NCI-H2227 treated with DMSO at 0.1 percent for 48 hours (cell line): ENCODE results near the gene PCAT7.
A peak's percentile ranks its signal among the peaks of the same experiment; 100 is the strongest.

ENCODE experiments used
- DNase-seq: peaks from one replicate; lab custom pipeline; 2025; lab: John Stamatoyannopoulos, UW

The PCAT7 gene

DNA sequence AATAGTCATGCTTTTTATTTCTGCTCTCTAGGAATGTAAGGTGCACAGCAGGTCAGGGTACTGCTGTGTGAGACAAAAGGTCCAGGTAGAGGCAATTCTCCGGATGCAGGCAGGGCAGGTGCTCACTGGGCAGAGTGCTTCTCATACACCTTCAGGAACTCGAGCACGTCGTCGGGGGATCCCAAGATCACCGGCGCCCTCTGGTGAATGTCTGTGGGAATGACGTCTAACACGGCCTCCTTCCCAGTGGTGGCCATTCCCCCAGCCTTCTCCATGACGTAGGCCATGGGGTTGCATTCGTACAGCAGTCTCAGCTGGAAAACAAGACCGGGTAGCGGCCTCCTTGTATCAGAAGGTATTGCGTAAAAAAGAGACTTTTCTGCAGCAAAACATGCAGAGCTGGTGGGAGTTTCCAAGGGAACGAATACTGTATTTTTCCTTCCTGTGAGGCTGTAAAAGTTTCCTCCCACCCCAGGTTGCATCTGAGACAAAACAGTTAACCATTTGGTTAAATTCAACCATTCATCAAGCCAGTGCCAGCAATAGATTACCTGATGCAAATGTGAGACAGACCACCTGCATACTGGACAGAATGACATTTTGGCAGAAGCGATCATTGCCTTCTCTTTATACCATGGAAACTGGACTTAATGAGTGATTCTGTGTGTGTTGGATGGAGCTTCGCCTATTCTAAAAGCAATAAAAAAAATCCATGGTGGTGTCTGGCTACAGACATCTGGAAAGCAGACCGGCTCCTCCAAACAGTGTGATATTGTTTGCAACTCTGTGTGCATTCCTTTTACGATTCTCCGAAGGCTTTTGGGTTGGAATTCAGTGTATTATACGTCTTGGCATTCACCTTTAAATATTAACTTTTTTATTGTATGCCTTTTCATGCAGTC lies 48.6 kb downstream of the PCAT7 start:
- DNase-seq, result peak; percentile 75

DNA sequence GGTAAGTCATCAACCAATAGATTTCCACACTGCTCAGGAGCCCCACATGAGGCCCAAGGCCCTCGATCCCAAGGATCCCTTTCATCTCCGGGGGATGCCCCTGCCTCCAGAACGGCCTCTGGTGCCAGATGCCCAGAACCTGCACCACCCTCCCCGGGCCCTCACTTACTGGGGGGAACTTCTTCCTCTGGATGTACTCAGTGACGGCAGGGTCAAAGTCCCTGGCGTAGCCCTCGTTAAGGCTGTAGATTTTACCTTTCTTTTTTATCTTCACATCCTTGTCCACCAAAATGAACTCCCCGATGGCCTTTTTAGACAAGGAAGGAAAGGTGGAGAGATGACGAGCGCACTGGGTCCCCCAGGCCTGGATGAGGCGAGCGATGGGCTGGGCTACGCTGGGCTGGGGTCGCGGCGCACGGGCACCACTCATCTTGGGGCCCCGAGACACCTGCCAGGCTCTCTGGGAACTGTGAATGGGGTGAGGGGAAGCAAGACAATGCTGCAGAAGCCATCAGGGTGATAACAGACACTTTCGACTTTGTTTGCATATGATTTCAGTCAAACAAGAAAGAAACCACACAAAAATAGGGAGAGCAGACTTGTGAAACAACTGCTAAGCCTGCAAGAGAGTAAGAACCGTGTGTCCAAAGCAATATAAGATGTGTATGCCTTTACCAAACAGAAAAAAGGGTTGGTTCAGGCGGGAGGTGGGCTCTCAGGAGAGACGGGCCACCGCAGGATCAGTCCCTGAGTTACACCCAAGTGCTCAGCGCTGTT lies 52.0 kb downstream of the PCAT7 start:
- DNase-seq, result no peak

GRCh38 chr9:94607423-94607691 lies 52.5 kb downstream of the PCAT7 start:
- DNase-seq, result no peak

DNA sequence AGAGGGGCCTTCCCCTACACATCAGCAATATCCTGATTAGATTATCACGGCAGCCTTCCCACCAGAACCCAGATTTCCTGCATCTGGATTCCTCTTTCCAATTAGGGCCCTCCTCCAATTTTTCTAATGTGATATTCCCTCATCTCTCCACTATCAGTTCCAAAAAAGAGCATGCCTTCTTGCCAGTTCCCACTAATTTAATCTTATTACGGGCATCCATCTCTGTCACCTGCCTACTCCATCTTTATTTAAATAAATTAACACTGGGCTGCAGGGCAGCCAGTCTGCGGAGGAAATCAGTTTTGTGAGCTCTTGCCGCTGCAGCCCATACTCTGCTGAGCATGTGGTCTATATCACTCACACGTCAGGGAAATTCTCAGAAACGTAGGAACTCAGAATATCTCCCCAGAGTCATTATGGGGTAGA lies 55.3 kb downstream of the PCAT7 start:
- DNase-seq, result no peak

GRCh38 chr9:94611638-94612068 lies 56.8 kb downstream of the PCAT7 start:
- DNase-seq, result no peak

DNA sequence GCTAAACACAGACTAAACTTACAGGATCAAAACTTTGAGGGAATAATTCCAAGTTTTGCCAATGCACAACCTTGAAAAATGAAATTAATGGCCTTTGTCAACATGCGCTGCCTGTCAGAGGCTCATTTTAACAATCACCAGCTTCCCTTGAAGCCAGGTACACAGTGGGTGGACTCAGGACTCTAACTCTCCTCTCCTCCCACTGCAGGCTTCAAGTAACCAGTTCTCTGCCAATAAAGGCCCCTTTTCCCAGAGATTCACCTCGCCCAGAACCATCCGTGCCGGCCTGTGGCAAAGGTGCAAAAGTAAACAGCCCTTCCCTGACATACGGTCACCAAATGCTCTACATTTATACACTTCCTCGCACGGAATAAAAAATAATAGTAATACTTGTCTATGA lies 57.2 kb downstream of the PCAT7 start:
- no peak for DNase-seq

GRCh38 chr9:94613003-94613402 lies 58.1 kb downstream of the PCAT7 start:
- no peak for DNase-seq

DNA sequence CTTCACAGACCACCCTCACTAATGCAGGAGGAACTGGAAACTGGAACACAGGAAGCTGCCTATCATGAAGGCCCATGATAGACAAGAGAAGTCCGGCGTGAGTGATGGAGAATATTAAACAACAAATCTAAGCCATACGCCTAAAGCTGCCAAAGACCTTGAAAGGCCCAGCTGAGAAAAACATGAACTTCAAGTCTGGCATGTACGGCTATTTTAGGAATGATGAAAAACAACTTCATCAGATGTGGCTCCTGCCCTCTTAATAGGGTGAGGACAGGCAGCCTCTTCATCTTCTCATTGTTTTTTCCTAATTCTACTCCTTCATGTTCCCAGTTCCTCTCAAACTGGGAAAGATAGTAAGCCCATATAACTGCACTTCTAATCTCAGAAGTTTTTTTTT lies 64.1 kb downstream of the PCAT7 start:
- DNase-seq, result no peak
